HepG2 (cell line): ENCODE results near the gene CLDN15. TPM values are rescaled to one million over a fixed set of nuclear protein-coding genes. Genes with fewer than 3 reads are reported as not detected.
A peak's percentile ranks its signal among the peaks of the same experiment; 100 is the strongest.

Source experiments
- AKAP8 ChIP-seq: sonication (generic); formaldehyde crosslinking; IDR thresholded peaks from 2 replicates; pipeline ENCODE4 v1.5.1; 2020; ENCODE audit warnings: mild to moderate bottlenecking, missing genetic modification reagents
- ARID3A ChIP-seq: IDR thresholded peaks from 2 replicates; pipeline ENCODE4 v1.6.1; 2012; ENCODE audit warnings: low read depth, low read length, improper control_type of control experiment
- BRD4 ChIP-seq: sonication (generic); formaldehyde crosslinking; IDR thresholded peaks from 2 replicates; pipeline ENCODE4 v1.4.0; 2020; ENCODE audit warnings: missing genetic modification reagents
- FOXJ3 ChIP-seq: sonication (generic); formaldehyde crosslinking; IDR thresholded peaks from 2 replicates; pipeline ENCODE4 v1.4.0; 2020; ENCODE audit warnings: missing genetic modification reagents, mild to moderate bottlenecking, borderline replicate concordance
- FOXO4 ChIP-seq: sonication (generic); formaldehyde crosslinking; conservative IDR thresholded peaks from 2 replicates; pipeline ENCODE4 v1.8.1; 2023; ENCODE audit warnings: missing genetic modification reagents
- HOXA3 ChIP-seq: sonication (generic); formaldehyde crosslinking; IDR thresholded peaks from 2 replicates; pipeline ENCODE4 v1.5.0; 2020; ENCODE audit warnings: missing genetic modification reagents
- KAT8 ChIP-seq: IDR thresholded peaks from 2 replicates; pipeline ENCODE4 v1.6.1; 2016; ENCODE audit warnings: missing genetic modification reagents, missing compliant biosample characterization
- ZNF142 ChIP-seq: sonication (generic); formaldehyde crosslinking; IDR thresholded peaks from 2 replicates; pipeline ENCODE4 v1.4.0; 2020; ENCODE audit warnings: missing genetic modification reagents
- ZNF362 ChIP-seq: sonication (generic); formaldehyde crosslinking; IDR thresholded peaks from 2 replicates; pipeline ENCODE4 v1.4.0; 2020; ENCODE audit warnings: missing genetic modification reagents, mild to moderate bottlenecking, borderline replicate concordance
- ZNF441 ChIP-seq: sonication (generic); formaldehyde crosslinking; IDR thresholded peaks from 2 replicates; pipeline ENCODE4 v1.7.0; 2021; ENCODE audit warnings: missing genetic modification reagents, borderline replicate concordance
- ZNF639 ChIP-seq: conservative IDR thresholded peaks from 2 replicates; pipeline ENCODE4 v1.6.1; 2018; ENCODE audit warnings: missing genetic modification reagents
- polyA plus RNA-seq, 8 experiments: library from polyadenylated mRNA; depleted of rRNA in 3 of 8; stranded (reverse) in 7 of 8; unstranded in 1 of 8; fragments of >200 nt; fragmentation: Illumina TruSeq in 4 of 8; extraction: Trizol in 4 of 8; gene quantifications; 2 replicates each; pipeline versions ENCODE4 v1.2.1 to v1.2.3, GENCODE V29; 2011 to 2016; ENCODE audit warnings: low read depth in 4 of 8, missing spikeins in 1 of 8, mixed read lengths in 1 of 8; ENCODE audit not compliant: insufficient read depth in 1 of 8
- total RNA-seq, 5 experiments: library from RNA; depleted of rRNA; stranded (reverse); fragments of >200 nt; fragmentation: Illumina TruSeq; extraction: Trizol; gene quantifications; 2 replicates each; pipeline ENCODE4 v1.2.3, GENCODE V29; 2016; ENCODE audit warnings: low read depth in 1 of 5

The CLDN15 gene
- total and polyA plus RNA-seq, 2 of the 13 experiments (the other 11 are each of a cell fraction or from before 2014, with no cell fraction given): 7.1 to 17.8 TPM

- TF ChIP-seq ZNF142 (CRISPR knock-in tag) (peak; percentile 48), ZNF639 (CRISPR knock-in tag) (peak; percentile 62; the same call in 1 of the 2 replicates), AKAP8 (peak; percentile 70; the same call in 1 of the 2 replicates), KAT8 (CRISPR knock-in tag) (peak; percentile 46; the same call in 1 of the 2 replicates), ZNF441 (CRISPR knock-in tag) (peak; percentile 62; the same call in 1 of the 2 replicates), FOXO4 (CRISPR knock-in tag) (0 out of 2 replicates have a peak, but pooled peaks have one; percentile 6), BRD4 (peak; percentile 74; the same call in 1 of the 2 replicates), HOXA3 (CRISPR knock-in tag) (peak; percentile 88), ZNF362 (CRISPR knock-in tag) (peak; percentile 65; the same call in 1 of the 2 replicates), ARID3A (no peak), FOXJ3 (CRISPR knock-in tag) (peak; percentile 38; the same call in 1 of the 2 replicates)
Observed at GRCh38 chr7:101217388-101218235, 20.0 kb downstream of the CLDN15 start, which contains the start of the genes PLOD3 and ZNHIT1 (continued).
